HG02759 (cell line): Measurements from ENCODE around the gene HEATR3.
"Not testable (repeated sequence)": the region's sequence is repeated elsewhere in the genome, so short reads cannot be mapped to it uniquely, and the experiment has no call there.

Experiments used
- ATAC-seq: cut with Tn5 transposase; IDR thresholded peaks from one replicate; pipeline ENCODE4 v1.9.1; 2021; ENCODE audit warnings: mild to moderate bottlenecking, moderate library complexity; ENCODE audit not compliant: unreplicated experiment

The HEATR3 gene

DNA sequence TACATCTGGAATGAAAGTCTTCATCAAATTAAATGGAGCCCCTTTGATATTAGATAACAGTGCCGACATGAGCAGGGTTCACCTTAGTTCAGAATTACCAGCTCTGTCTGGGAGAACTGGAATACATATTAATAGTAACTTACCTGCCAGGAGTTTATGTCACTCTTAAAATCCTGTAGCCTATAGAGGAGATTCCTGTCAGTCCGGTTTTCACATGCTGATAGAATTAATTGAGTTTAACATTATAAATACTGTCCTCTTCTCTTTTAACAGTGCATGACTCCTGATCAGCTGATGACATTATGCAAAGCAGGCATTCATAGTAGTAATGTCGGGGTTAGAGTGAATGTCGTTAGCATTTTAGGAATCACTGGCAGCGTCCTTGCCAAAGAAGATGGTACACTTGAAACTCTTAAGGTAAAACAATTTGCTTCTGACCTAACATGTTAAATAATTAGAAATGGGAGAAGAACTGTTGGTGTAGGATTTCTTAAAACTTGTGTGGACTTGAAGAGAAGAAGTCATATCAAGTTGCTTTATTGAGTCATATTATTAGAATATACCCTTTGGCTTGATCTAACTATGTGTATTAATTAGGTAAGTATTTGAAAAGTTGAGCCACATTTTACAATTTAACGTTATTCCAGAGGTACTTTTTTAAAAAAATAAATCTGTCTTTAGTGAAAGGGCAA lies 34.3 kb downstream of the HEATR3 start:
- no peak for ATAC-seq

DNA sequence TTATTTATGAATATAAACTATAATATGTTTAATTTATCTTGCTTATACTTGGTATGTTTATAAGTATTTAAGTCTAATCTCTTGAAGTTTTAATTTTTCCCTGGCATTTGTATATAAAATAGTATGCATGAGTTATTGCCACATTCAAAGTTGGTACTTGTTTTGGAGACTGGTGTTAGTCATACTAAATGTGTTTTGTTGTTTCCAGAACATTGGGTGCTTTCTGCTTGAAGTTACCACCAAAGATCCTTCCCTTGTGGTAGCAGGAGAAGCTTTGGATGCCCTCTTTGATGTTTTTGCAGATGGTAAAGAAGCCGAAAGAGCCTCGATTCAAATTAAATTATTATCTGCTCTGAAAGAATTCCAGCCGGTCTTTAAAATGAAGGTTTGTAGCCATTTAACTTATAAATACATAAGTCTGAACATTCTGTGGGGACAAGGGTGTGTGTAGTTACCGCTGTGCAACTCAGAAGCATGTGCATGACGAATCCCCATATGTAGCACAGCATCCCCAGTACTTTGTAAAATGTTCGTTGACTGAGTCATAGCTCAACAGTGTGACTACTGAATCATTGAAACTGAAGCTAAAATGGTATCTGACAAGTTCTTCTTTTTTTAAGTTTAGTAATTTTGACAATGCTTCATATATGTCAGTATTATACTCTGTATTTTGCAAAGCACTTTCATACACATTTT lies 36.4 kb downstream of the HEATR3 start:
- peak; percentile 88 for ATAC-seq

DNA sequence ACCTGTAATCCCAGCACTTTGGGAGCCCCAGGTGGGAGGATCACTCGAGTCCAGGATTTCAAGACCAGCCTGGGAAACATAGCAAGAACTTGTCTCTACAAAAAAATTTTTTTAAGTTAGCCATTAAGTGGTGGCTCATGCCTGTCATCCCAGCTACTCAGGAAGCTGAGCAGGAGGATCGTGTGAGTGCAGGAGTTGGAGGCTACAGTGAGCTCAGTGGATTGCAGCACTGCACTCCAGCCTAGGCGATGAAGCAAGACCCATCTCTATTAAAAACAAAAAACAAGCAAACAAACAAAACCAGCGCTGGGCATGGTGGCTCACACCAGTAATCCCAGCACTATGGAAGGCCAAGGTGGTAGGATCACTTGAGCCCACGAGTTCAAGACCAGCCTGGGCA lies 38.0 kb downstream of the HEATR3 start:
- no peak for ATAC-seq

DNA sequence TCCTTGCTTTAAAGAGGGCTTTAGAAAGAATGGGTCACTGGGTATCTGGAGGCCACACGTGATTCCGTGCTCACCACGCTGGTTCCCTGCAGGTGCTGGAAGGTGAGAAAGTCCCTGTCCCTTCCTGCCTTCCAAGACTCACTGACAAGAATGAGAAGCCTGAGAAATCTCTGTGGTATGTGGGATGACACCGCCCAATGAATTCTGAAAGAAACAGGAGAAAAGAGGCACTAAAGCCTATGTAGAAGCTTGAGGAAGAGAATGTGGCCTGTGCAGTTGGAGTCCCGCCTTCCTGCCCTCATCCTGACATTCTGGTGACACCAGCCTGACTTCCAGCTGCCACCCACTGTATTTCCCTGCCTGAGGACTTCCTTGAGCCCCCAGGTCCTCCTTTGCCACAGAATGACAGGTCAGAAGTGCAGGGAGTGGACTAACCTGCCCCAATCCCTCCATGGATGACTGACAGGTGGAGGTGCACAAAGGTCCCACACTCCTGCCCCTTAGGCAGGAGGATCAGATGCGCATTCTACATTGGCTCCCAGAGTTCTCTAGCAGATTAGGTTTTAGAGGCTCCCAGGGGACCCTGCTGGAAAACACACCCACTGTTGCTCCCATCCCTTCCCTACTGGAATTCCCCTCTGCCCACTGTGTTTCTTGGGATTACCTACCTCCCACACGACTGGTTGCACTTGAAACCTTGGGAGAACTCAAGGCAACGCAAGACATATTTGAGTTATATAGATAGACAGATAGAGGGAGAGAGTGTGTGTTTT lies 48.8 kb downstream of the HEATR3 start:
- ATAC-seq = no peak

DNA sequence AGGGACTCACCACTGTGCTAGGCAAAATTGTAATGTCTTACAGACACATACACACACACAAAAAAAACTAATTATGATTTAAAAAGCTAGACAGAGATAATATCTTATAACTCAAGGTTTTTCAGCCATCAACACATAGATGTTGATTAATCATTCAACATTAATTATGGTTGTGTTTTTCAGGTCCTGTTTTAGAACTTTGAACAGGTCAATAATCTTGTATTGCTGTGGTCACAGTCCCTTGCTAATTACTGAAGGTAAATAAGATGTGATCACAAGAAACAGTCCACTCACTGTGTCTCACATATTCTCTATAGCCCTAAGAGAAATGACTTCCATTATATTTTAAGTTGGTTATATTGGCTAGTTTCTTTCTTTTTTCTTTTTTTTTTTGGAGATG lies 54.9 kb downstream of the HEATR3 start:
- ATAC-seq = no peak

DNA sequence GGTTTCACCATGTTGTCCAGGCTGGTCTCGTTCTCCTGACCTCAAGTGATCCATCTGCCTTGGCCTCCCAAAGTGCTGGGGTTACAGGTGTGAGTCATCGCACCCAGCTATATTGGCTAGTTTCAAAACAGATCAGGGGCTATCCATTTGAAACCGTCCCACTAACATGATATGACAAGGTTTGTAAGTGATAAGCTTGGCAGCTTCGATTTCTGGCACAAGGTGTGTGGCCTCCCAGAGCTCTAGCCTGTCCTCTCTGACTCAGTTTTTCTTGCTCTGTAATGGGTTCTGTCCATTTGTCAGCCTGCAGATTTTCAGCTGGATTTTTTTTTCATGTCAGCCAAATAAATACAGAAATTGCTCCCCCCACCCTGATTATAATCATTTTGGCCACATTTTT lies 55.5 kb downstream of the HEATR3 start:
- ATAC-seq = peak; percentile 58

DNA sequence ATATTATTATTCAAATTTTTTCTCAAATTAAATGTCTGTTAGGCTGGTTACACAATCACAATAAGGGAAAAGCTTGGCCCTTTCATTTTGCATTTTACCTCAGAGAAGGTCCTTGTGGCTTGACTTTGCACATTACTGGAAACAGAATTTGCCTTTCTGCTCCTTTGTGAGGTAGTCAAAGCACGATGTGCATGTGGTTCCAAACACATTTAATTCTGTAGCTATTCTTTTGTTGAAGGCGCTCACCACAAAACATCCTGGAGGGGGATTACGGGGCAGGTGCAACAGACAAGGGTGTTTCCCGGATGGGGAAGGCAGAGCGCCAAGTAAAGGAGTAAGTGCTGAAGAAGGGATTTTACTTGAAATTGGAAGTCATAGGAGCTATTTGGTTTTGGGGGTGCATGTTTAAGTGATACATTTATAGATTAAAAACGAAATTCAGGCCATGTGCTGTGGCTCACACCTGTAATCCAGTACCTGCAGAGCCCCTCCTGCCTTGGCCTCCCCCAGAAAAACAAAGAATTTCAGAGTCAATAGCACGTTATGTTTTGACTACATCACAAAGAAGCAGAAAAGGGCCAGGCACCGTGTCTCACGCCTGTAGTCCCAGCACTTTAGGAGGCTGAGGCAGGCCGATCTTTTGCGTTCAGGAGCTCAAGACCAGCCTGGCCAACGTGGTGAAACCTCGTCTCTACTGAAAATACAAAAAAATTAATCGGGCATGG lies 56.1 kb downstream of the HEATR3 start:
- peak; percentile 62 for ATAC-seq

DNA sequence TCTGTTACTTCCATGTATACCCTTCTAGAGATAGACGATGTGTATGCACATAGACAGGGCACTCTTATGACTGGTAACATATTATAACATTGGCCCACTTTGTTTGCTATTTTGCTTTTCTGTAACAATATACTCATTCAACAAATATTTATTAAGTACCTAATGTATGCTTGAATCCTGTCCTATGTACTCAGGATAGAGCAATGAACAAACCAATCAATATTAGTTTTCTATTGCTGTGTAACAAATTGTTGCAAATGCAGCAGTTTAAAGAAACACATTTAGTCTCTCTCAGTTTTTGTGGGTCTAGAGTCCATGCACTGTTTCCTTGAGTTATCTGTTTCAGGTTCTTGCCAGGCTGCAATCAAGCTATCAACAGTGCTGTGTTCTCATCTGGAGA lies 57.6 kb downstream of the HEATR3 start:
- no peak for ATAC-seq

DNA sequence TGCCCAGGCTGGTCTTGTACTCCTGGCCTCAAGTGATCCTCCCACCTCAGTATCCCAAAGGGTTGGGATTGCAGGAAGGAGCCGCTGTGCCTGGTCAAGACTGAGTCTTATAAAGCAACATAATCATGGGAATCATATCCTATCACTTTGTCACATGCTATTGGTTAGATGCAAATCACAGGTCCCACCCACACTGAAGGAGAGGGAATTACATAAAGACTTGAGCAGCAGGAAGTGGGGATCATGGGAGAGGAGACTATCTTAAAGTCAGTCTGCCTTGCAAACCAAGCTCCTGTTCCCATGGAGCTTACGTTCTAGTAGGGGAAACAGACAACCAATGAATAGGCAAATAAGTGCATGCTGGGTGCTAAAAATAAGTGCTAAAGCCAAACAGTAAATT lies 59.0 kb downstream of the HEATR3 start:
- ATAC-seq = no peak

DNA sequence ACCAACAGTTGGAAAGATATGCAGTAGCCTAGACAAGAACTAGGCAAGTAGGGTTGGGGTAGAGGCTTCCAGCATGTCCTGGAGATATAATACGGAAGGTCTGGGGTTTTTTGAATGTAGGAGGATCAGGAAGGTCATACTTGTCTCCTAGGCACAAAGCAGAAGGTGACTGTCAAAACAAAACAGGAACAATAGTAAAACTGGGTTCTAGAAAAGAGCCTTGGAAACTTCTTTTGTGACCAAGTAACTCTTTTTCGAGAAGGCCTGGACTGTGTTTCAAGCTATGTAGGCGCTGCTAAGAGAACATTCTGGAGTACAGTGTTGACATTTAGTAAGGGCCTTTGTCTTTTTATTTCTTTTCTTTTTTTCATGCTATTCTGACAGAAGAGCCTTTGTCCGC lies 60.4 kb downstream of the HEATR3 start:
- no peak for ATAC-seq

DNA sequence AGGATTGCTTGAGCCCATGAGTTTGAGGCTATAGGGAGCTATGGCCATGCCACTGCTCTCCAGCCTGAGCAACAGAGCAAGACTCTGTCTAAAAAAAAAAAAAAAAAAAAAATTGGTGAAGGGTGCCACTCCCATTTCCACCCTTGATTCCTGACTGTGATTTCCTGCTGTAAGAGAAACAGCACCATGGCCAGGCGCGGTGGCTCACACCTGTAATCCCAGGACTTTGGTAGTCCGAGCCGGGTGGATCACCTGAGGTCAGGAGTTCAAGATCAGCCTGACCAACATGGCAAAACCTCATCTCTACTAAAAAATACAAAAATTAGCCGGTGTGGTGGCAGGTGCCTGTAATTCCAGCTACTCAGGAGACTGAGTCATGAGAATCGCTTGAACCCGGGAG lies 66.8 kb downstream of the HEATR3 start:
- ATAC-seq = not testable (repeated sequence)

DNA sequence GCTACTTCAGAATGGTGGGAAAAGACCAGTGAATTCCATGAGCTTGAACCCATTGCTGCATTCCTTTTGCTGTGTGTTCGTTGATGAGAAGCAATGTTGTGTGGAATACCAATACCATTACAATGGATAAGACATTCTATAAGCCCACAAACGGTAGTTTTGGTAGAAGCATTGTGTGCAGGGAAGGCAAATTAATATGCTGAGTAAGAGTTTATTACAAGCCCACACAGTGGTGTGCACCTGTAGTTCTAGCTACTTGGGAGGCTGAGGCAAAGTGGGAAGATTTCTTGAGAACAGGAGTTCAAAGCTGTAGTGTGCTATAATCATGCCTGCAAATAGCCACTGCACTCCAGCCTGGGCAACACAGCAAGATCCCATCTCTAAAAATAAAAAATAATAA lies 67.4 kb downstream of the HEATR3 start:
- no peak for ATAC-seq

DNA sequence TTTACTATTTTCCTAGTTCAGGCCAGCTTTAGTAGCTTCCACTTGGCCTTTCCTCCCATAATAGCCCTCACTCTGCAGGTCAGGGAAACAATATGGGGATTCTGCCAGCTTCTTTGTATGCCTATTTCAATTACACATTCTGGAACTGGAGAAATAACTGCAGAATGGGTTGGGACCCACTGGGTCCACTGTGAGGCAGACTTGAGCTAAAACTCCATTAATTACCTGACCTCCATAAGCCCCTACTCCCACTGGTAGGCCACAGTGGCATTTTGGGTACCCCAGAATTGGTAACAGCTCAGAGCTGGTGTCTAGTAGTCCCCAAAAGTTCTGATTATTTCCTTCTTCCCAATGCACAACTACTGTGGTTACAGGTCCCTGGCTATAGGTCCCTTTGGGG lies 70.6 kb downstream of the HEATR3 start:
- no peak for ATAC-seq

DNA sequence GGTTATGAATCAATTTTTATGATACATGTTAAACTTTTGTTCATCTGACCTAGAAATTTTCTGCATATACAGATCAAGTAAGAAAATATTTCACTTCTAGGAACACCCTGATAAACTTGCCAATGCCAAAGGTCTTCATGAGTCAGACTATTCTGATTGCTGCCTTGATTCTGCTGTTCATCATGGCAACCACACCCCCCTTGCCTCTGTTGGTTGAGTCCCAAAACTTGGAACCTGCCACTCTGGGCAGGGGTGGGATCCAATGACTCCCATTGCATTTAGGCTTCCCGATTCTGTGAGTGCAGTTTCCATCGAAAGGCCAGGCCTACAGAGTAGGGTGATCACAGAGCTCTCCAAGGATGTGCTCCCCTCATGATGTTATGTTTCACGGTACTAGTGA lies 71.5 kb downstream of the HEATR3 start:
- no peak for ATAC-seq

DNA sequence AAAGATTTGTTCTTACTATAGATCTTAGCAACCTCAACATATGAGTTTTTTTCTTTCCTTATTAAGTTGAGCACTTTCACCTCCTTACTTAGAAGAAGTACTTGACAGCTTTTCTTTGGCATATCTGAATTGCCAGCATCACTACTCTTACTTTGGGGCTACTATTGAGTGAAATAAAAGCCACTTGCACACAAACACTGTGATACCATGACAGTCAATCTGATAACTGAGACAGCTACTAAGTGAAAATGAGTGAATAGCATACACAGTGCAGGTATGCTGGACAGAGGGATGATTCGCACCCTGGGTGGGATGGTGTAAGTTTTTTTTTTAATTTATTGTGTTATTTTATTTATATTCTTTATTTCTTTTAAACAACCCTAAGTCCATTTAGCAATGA lies 73.8 kb downstream of the HEATR3 start:
- ATAC-seq = no peak

DNA sequence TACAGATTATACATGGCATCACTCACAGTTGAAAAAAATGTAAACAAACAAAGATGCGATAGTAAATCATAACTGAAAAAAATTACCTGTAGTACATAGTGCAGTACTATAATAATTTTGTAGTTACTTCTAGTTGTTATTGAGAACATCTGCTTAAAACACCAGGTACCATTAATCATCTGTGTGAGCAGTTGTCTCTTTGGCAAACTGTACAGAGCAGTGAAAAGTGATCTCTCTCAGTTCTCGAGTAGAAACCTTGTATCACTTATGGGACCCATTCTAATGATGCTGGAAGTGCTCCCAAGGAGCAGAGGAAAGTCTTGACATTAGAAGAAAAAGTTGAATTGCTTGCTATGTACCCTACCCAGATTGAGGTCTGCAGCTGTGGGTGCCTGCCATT lies 78.4 kb downstream of the HEATR3 start:
- no peak for ATAC-seq

DNA sequence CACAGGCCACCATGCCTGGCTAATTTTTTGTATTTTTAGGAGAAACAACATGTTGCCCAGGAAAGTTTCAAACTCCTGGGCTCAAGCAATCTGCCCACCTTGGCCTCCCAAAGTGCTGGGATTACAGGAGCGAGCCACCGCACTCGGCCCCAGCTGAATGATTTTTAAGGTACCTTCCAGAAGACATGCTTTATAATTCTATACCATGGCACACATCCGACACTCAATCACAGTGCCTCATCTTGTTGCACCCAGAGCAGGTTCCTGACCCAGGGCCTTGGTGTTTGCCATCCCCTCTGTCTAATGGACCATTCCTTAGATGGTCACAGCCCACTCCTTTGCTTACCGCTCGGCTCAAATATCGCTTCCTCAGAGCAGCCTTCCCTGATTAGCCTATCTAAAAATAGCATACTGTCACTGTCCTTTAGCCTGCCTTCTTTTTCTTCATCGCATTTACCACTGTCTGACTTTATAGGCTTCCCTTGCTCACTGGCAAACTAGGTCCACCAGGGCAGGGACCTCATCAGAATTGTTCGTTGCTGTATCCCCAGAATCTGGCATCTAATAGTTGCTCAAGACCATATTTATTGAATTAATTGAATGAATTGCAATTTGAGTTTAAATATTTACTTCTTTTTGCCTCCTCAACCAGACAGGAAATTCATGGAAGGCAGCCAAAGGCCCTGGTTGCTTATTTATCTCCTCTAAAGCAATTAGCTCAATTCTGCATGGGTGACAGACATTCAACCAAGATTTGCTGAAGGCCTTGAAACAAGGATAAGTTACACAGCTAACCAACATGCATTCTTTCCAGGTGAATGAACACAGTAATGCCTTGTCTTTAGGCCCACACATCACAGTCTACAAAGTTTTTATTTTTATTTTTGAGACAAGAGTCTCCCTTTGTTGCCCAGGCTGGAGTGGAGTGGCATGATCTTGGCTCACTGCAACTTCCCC lies 81.0 kb downstream of the HEATR3 start:
- ATAC-seq = no peak

DNA sequence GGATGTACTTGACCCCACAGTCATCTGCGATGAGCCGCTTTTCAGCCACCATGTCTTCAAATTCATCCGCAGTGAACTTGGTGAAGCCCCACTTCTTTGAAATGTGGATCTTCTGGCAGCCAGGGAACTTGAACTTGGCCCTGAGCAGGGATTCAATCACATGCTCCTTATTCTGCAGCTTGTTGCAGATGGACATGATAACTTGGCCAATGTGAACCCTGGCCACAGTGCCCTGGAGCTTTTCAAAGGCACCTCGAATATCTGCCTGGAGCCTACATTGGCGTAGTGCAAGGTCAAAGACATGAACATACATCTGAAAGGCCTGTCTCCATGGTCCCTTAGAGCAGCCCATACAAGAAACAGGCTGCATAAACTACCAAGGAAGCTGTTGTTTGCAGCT lies 85.6 kb downstream of the HEATR3 start:
- no peak for ATAC-seq

DNA sequence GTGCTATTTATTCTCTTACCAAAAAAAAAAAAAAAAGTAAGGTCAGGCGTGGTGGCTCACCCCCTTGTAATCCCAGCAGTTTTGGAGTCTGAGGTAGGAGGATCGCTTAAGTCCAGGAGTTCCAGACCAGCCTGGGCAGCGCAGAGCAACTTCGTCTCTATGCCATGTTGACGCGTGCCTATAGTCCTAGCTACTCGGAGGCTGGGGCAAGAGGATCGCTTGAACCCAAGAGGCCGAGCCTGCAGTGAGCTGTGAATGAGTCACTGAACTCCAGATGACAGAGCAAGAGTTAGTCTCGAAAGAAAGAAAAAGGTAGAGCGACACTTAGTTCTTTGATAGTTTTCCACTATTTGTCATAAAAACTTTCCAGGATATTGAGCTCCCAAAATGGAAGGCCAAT lies 86.0 kb downstream of the HEATR3 start:
- no peak for ATAC-seq

DNA sequence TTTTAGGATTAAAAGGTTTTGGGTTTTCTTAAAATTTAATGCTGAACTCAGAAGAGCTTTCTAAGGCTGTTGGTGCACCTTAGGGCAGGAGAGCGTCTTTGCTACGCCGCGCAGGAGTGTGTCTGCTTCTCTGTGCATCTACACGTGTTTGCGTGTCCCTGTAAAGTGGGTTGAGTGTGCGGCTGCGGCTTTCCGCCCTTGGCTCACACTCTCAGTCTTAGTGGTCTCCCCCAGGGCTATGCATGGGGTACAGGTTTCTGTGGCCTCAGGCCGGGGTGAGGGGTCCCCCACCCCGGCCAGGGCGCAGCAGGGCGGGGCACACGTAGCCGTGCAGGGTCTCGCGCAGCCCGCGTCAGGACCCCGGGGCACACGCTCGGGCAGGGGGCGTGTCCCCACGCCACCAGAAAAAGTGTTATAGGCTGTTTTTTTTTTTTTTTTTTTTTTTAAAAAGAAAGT lies 86.6 kb downstream of the HEATR3 start:
- ATAC-seq = peak; percentile 56
